ENCODE measurements around the gene SLMAP.

Gene SLMAP

GRCh38 chr3:57749542-57749941 lies 6.6 kb upstream of the SLMAP start:
- no peaks in the 10 kb centered on the region for H3K9me3 ChIP-seq (ENCODE audit: control insufficient read depth, low read length)
- H3K4me1 ChIP-seq (ENCODE audit: control insufficient read depth, insufficient read depth, low read length, poor library complexity, severe bottlenecking) = no peaks in the 10 kb centered on the region
- no peaks in the 10 kb centered on the region for H3K27me3 ChIP-seq (replicated peaks; ENCODE audit: control insufficient read depth, insufficient read depth, low read length, poor library complexity, severe bottlenecking)
- H3K4me3 ChIP-seq (ENCODE audit: insufficient read depth, low read depth, low read length, poor library complexity, severe bottlenecking) = no peak overlapping the region
- no peak overlapping the region for H3K27ac ChIP-seq (ENCODE audit: insufficient read depth, low read length, poor library complexity, severe bottlenecking)
- no peak for DNase-seq
- no peaks in the 10 kb centered on the region for H3K36me3 ChIP-seq (ENCODE audit: control insufficient read depth, insufficient read depth, low read length)

GRCh38 chr3:57752307-57752706 lies 3.8 kb upstream of the SLMAP start:
- H3K4me3 ChIP-seq (ENCODE audit: insufficient read depth, low read depth, low read length, poor library complexity, severe bottlenecking) = no peak overlapping the region
- H3K36me3 ChIP-seq (ENCODE audit: control insufficient read depth, insufficient read depth, low read length) = no peaks in the 10 kb centered on the region
- DNase-seq = no peak
- no peaks in the 10 kb centered on the region for H3K9me3 ChIP-seq (ENCODE audit: control insufficient read depth, low read length)
- H3K27ac ChIP-seq (ENCODE audit: insufficient read depth, low read length, poor library complexity, severe bottlenecking) = no peak overlapping the region
- no peaks in the 10 kb centered on the region for H3K27me3 ChIP-seq (replicated peaks; ENCODE audit: control insufficient read depth, insufficient read depth, low read length, poor library complexity, severe bottlenecking)
- H3K4me1 ChIP-seq (ENCODE audit: control insufficient read depth, insufficient read depth, low read length, poor library complexity, severe bottlenecking) = peaks cover 5% of the 10 kb centered on the region

- Histone ChIP-seq H3K4me3 (ENCODE audit: insufficient read depth, low read depth, low read length, poor library complexity, severe bottlenecking) (no peak overlapping the region), H3K27me3 (replicated peaks; ENCODE audit: control insufficient read depth, insufficient read depth, low read length, poor library complexity, severe bottlenecking) (no peaks in the 10 kb centered on the region), H3K4me1 (ENCODE audit: control insufficient read depth, insufficient read depth, low read length, poor library complexity, severe bottlenecking) (peaks cover 12% of the 10 kb centered on the region), H3K36me3 (ENCODE audit: control insufficient read depth, insufficient read depth, low read length) (no peaks in the 10 kb centered on the region), H3K9me3 (ENCODE audit: control insufficient read depth, low read length) (no peaks in the 10 kb centered on the region), H3K27ac (ENCODE audit: insufficient read depth, low read length, poor library complexity, severe bottlenecking) (no peak overlapping the region)
- no peak for DNase-seq
Observed at GRCh38 chr3:57753016-57753415, 3.1 kb upstream of the SLMAP start.

- peaks cover 13% of the 10 kb centered on the region for H3K4me1 ChIP-seq (ENCODE audit: control insufficient read depth, insufficient read depth, low read length, poor library complexity, severe bottlenecking)
Observed at GRCh38 chr3:57755368-57755675, 787 bp upstream of the SLMAP start.

GRCh38 chr3:57756528-57757401 lies 656 bp downstream of the SLMAP start:
- DNase-seq = peak in 2 of 3 donors; percentile 0 to 1
- H3K36me3 ChIP-seq (ENCODE audit: control insufficient read depth, insufficient read depth, low read length) = peaks cover 6% of the 10 kb centered on the region
- peak overlapping the region; percentile 79 for H3K27ac ChIP-seq (ENCODE audit: insufficient read depth, low read length, poor library complexity, severe bottlenecking)

More at GRCh38 chr3:57755368-57755675, 787 bp upstream of the SLMAP start:
- DNase-seq = no peak
- Histone ChIP-seq H3K9me3 (ENCODE audit: control insufficient read depth, low read length) (no peaks in the 10 kb centered on the region), H3K36me3 (ENCODE audit: control insufficient read depth, insufficient read depth, low read length) (peaks cover 6% of the 10 kb centered on the region), H3K27ac (ENCODE audit: insufficient read depth, low read length, poor library complexity, severe bottlenecking) (peak overlapping the region; percentile 79), H3K4me3 (ENCODE audit: insufficient read depth, low read depth, low read length, poor library complexity, severe bottlenecking) (peak overlapping the region; percentile 98), H3K27me3 (replicated peaks; ENCODE audit: control insufficient read depth, insufficient read depth, low read length, poor library complexity, severe bottlenecking) (no peaks in the 10 kb centered on the region)

GRCh38 chr3:57757642-57758297 lies 1.7 kb downstream of the SLMAP start:
- DNase-seq = no peak
- Histone ChIP-seq H3K27ac (ENCODE audit: insufficient read depth, low read length, poor library complexity, severe bottlenecking) (no peak overlapping the region), H3K36me3 (ENCODE audit: control insufficient read depth, insufficient read depth, low read length) (peaks cover 6% of the 10 kb centered on the region)

More at GRCh38 chr3:57756528-57757401, 656 bp downstream of the SLMAP start:
- Histone ChIP-seq H3K9me3 (ENCODE audit: control insufficient read depth, low read length) (no peaks in the 10 kb centered on the region), H3K4me3 (ENCODE audit: insufficient read depth, low read depth, low read length, poor library complexity, severe bottlenecking) (peak overlapping the region; percentile 98), H3K27me3 (replicated peaks; ENCODE audit: control insufficient read depth, insufficient read depth, low read length, poor library complexity, severe bottlenecking) (no peaks in the 10 kb centered on the region), H3K4me1 (ENCODE audit: control insufficient read depth, insufficient read depth, low read length, poor library complexity, severe bottlenecking) (peaks cover 13% of the 10 kb centered on the region)

GRCh38 chr3:57758686-57759085 lies 2.6 kb downstream of the SLMAP start:
- no peaks in the 10 kb centered on the region for H3K9me3 ChIP-seq (ENCODE audit: control insufficient read depth, low read length)
- H3K27ac ChIP-seq (ENCODE audit: insufficient read depth, low read length, poor library complexity, severe bottlenecking) = no peak overlapping the region
- H3K4me1 ChIP-seq (ENCODE audit: control insufficient read depth, insufficient read depth, low read length, poor library complexity, severe bottlenecking) = peaks cover 13% of the 10 kb centered on the region
- H3K4me3 ChIP-seq (ENCODE audit: insufficient read depth, low read depth, low read length, poor library complexity, severe bottlenecking) = no peak overlapping the region
- H3K36me3 ChIP-seq (ENCODE audit: control insufficient read depth, insufficient read depth, low read length) = peaks cover 6% of the 10 kb centered on the region
- no peak for DNase-seq
- H3K27me3 ChIP-seq (replicated peaks; ENCODE audit: control insufficient read depth, insufficient read depth, low read length, poor library complexity, severe bottlenecking) = no peaks in the 10 kb centered on the region

More at GRCh38 chr3:57757642-57758297, 1.7 kb downstream of the SLMAP start:
- Histone ChIP-seq H3K4me1 (ENCODE audit: control insufficient read depth, insufficient read depth, low read length, poor library complexity, severe bottlenecking) (peaks cover 13% of the 10 kb centered on the region), H3K4me3 (ENCODE audit: insufficient read depth, low read depth, low read length, poor library complexity, severe bottlenecking) (peak overlapping the region; percentile 98), H3K9me3 (ENCODE audit: control insufficient read depth, low read length) (no peaks in the 10 kb centered on the region), H3K27me3 (replicated peaks; ENCODE audit: control insufficient read depth, insufficient read depth, low read length, poor library complexity, severe bottlenecking) (no peaks in the 10 kb centered on the region)

GRCh38 chr3:57764794-57765193 lies 8.7 kb downstream of the SLMAP start:
- no peaks in the 10 kb centered on the region for H3K27me3 ChIP-seq (replicated peaks; ENCODE audit: control insufficient read depth, insufficient read depth, low read length, poor library complexity, severe bottlenecking)
- no peak overlapping the region for H3K4me3 ChIP-seq (ENCODE audit: insufficient read depth, low read depth, low read length, poor library complexity, severe bottlenecking)
- peaks cover 2% of the 10 kb centered on the region for H3K36me3 ChIP-seq (ENCODE audit: control insufficient read depth, insufficient read depth, low read length)
- DNase-seq = no peak
- H3K27ac ChIP-seq (ENCODE audit: insufficient read depth, low read length, poor library complexity, severe bottlenecking) = no peak overlapping the region
- no peaks in the 10 kb centered on the region for H3K9me3 ChIP-seq (ENCODE audit: control insufficient read depth, low read length)
- H3K4me1 ChIP-seq (ENCODE audit: control insufficient read depth, insufficient read depth, low read length, poor library complexity, severe bottlenecking) = peaks cover 5% of the 10 kb centered on the region

- Histone ChIP-seq H3K4me1 (ENCODE audit: control insufficient read depth, insufficient read depth, low read length, poor library complexity, severe bottlenecking) (peaks cover 5% of the 10 kb centered on the region), H3K4me3 (ENCODE audit: insufficient read depth, low read depth, low read length, poor library complexity, severe bottlenecking) (no peak overlapping the region), H3K36me3 (ENCODE audit: control insufficient read depth, insufficient read depth, low read length) (no peaks in the 10 kb centered on the region), H3K9me3 (ENCODE audit: control insufficient read depth, low read length) (no peaks in the 10 kb centered on the region), H3K27me3 (replicated peaks; ENCODE audit: control insufficient read depth, insufficient read depth, low read length, poor library complexity, severe bottlenecking) (no peaks in the 10 kb centered on the region), H3K27ac (ENCODE audit: insufficient read depth, low read length, poor library complexity, severe bottlenecking) (no peak overlapping the region)
- no peak for DNase-seq
Observed at GRCh38 chr3:57768595-57768994, 12.5 kb downstream of the SLMAP start.

Measured in effector memory CD4-positive, alpha-beta T cell (primary cell).